ENCODE measurements around the gene DDX27.

DNA sequence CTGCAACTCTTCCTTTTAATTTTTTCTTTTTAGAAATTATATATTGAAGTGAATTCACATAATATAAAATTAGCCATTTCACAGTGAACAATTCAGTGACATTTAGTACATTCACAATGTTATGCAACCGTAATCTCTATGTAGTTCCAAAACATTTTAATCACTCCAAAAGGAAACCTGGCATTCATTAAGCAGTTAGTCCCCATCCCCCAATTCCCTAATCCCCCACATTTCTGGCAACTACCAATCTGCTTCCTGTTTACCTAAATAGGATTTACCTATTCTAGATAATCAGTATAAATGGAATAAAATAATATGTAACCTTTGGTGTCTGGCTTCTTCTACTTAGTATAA is 8.5 kb upstream of the DDX27 start:
- TF ChIP-seq POLR2AphosphoS5 (IDR thresholded peaks at IDR 0.05) = no peak
- TF ChIP-seq POLR2A (IDR thresholded peaks at IDR 0.05) = no peak
- TF ChIP-seq, protein P1, sequence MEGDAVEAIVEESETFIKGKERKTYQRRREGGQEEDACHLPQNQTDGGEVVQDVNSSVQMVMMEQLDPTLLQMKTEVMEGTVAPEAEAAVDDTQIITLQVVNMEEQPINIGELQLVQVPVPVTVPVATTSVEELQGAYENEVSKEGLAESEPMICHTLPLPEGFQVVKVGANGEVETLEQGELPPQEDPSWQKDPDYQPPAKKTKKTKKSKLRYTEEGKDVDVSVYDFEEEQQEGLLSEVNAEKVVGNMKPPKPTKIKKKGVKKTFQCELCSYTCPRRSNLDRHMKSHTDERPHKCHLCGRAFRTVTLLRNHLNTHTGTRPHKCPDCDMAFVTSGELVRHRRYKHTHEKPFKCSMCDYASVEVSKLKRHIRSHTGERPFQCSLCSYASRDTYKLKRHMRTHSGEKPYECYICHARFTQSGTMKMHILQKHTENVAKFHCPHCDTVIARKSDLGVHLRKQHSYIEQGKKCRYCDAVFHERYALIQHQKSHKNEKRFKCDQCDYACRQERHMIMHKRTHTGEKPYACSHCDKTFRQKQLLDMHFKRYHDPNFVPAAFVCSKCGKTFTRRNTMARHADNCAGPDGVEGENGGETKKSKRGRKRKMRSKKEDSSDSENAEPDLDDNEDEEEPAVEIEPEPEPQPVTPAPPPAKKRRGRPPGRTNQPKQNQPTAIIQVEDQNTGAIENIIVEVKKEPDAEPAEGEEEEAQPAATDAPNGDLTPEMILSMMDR (IDR thresholded peaks at IDR 0.05) = no peak

Data from breast epithelium (tissue), 3 donors.